ENCODE data around the gene VMAC. TPM values are rescaled to one million over a fixed set of nuclear protein-coding genes. Genes with fewer than 3 reads are reported as not detected.

Gene VMAC
- total RNA-seq, 2 experiments from 2014 or later = 15.6 to 17.5 TPM

DNA sequence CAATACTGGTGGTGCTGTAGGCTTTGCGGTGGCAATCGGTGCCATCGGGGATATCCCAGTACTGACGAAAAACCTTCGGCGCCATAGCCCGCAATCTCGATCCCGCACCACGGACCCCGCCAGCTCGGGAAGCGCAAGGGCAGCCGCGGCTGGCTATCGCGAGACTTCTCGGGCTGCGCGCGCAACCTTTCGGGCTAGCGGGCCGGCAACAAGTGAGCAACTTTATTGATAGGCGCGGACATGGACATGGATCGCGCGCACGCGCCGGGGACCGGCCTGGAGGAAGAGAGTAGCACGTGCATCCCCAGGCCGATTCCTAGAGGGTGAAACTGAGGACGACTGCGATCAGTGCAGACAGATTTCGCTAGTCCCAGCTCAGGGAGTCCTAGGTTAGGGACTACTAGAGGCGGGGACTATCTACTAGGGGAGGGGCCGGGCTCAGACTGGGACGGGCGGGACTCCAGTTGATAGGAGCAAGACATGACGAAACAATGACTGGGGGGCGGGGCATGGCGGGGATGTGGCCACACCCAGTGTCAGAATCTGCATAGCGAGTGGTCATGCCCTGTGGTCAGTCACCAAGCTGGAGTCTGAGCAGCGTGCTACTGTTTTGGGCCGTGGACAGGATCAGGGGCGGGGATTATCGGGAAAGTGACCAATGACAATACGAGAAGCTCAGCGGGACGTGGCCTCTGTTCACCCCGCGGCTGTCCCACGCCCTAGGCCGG is 884 bp upstream of the VMAC start, which contains the start of gene NDUFA11:
TSS of gene NDUFA11 (minus strand) at position 167 of the 728 bp plus-strand sequence. CDS start at position 85, 82 bp downstream.
- Mint-ChIP-seq H3K4me3 (peak within 1 kb of the TSS; percentile 96), H3K36me3 (peaks cover 10% of the 10 kb centered on the region), H3K9me3 (no peaks in the 10 kb centered on the region), H3K4me1 (peaks cover 21% of the 10 kb centered on the region), H3K27me3 (no peaks in the 10 kb centered on the region), H3K27ac (peak within 1 kb of the TSS; percentile 99)
- ATAC-seq (ENCODE audit: low read depth) (peak; percentile 44), DNase-seq (peak; percentile 99)
- POLR2A ChIA-PET = interaction anchor here (0.5 to 4.3 kb wide), 28 partner anchors 10 to 1896 kb away, joined by 3 to 72 read pairs (median 5); partner anchors contain the start of genes CAPS, CATSPERD, DUS3L and LONP1

DNA sequence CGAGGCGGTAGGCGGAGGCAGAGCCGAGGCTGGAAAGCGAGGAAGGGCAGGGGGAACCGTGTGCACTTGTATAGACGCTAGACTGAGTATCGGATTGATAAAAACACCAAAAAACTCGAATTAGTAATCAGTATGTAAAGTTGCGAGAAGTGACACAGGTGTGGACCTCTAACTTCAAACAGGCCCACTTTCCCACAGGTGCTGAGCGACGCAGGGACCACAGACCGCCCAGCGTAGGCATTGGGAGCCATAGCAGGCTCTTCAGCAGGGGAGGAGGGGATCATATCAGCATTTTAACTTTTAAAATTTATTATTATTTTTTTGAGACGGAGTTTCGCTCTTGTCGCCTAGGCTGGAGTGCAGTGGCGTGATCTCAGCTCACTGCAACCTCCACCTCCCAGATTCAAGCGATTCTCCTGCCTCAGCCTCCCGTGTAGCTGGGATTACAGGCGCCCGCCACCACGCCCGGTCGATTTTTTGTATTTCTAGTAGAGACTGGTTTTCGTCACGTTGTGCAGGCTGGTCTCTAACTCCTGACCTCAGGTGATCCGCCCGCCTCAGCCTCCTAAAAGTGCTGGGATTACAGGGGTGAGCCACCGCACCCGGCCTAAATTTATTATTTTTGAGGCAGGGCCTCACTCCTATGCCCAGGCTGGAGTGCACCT is 574 bp downstream of the VMAC start:
- peak overlapping the region; percentile 77 for H3K27ac Mint-ChIP-seq
- DNase-seq (no peak), ATAC-seq (ENCODE audit: low read depth) (no peak)
- H3K27me3 Mint-ChIP-seq = no peaks in the 10 kb centered on the region
- peaks cover 21% of the 10 kb centered on the region for H3K4me1 Mint-ChIP-seq
- POLR2A ChIA-PET = interaction anchor here (1.1 to 4.3 kb wide), 5 partner anchors 15 to 186 kb away, joined by 3 to 72 read pairs (median 7); partner anchors contain the start of genes CATSPERD and LONP1
- H3K9me3 Mint-ChIP-seq = no peaks in the 10 kb centered on the region
- H3K36me3 Mint-ChIP-seq = peaks cover 10% of the 10 kb centered on the region
- peak overlapping the region; percentile 96 for H3K4me3 Mint-ChIP-seq

DNA sequence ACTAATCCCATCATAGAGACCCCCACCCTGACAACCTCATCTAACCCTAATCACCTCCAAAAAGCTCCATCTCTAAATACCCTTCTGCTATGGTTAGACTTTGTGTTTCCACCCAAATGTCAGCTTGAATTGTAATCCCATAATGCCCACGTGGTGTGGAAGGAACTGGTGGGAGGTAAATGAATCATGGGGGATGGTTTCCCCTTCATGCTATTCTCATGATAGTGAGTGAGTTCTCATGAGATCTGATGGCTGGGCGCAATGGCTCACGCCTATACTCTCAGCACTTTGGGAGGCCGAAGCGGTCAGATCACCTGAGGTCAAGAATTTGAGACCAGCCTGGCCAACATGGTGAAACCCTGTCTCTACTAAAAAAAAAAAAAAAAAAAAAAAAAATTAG is 2.6 kb downstream of the VMAC start:
- no peak overlapping the region for H3K4me3 Mint-ChIP-seq
- H3K27me3 Mint-ChIP-seq = no peaks in the 10 kb centered on the region
- H3K36me3 Mint-ChIP-seq = peaks cover 7% of the 10 kb centered on the region
- ATAC-seq (ENCODE audit: low read depth) (no peak), DNase-seq (no peak)
- H3K9me3 Mint-ChIP-seq = no peaks in the 10 kb centered on the region
- H3K27ac Mint-ChIP-seq = peak overlapping the region; percentile 10
- POLR2A ChIA-PET = no interaction called here
- peaks cover 15% of the 10 kb centered on the region for H3K4me1 Mint-ChIP-seq

DNA sequence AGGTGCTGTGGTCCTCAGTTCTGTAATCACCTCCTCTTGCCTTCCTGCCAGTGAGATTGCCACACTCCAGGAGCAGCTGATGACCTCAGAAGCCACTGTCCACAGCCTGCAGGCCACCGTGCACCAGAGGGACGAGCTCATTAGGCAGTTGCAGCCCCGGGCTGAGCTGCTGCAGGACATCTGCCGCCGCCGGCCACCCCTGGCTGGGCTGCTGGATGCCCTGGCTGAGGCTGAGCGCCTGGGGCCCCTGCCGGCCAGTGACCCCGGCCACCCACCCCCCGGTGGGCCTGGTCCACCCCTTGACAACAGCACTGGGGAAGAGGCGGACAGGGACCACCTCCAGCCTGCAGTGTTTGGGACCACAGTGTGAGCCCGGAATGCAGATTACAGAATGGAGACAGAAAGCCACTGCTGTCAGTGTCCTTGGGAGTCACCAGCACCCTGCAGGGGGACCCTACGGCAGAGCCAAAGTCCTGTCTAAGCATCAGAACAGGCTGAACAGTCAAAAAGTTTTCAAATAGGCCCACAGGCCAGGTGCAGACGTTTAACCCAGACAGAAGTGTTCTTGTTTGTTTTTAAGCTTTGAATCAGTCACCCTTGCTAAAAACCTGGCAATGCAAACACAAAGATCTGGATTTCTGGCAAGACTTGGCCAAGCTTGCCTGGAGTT is 4.2 kb downstream of the VMAC start:
- H3K27me3 Mint-ChIP-seq = no peaks in the 10 kb centered on the region
- POLR2A ChIA-PET = no interaction called here
- no peak for DNase-seq
- no peak overlapping the region for H3K27ac Mint-ChIP-seq
- no peak overlapping the region for H3K4me3 Mint-ChIP-seq
- H3K9me3 Mint-ChIP-seq = no peaks in the 10 kb centered on the region
- no peak for ATAC-seq (ENCODE audit: low read depth)
- H3K4me1 Mint-ChIP-seq = peaks cover 9% of the 10 kb centered on the region
- H3K36me3 Mint-ChIP-seq = peaks cover 2% of the 10 kb centered on the region

DNA sequence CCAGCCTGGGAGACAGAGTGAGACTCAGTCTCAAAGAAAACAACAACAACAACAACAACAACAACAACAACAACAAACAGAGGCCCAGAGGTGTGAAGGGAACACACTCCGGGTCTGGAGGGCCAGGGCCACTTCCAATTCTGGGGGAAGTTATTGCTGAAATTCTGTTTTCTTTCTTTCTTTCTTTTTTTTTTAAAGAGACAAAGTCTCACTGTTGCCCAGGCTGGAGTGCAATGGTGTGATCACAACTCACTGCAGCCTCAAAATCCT is 5.9 kb downstream of the VMAC start:
- ATAC-seq (ENCODE audit: low read depth) = no peak
- no peak overlapping the region for H3K27ac Mint-ChIP-seq
- POLR2A ChIA-PET = no interaction called here

DNA sequence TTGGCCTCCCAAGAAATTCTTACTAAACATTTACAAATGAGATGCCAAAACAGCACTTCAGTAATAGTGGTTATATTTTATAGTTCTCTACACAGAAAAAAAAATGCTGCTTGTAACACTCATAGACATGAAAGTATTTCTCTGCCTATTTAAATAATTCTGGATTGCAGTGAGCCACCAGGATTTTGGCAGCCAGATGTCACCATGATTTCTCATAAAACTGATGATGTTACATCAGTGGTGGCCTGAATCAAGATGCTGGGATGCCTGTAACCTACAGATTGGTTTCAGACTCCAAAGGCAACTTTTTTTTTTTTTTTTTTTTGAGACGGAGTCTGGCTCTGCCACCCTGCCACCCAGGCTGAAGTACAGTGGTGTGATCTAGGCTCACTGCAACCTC is 6.7 kb downstream of the VMAC start:
- DNase-seq (no peak), ATAC-seq (ENCODE audit: low read depth) (no peak)
- Mint-ChIP-seq H3K27me3 (no peaks in the 10 kb centered on the region), H3K36me3 (peaks cover 1% of the 10 kb centered on the region), H3K9me3 (no peaks in the 10 kb centered on the region), H3K4me1 (peaks cover 6% of the 10 kb centered on the region), H3K27ac (no peak overlapping the region), H3K4me3 (no peak overlapping the region)
- POLR2A ChIA-PET = interaction anchor here (0.5 kb wide), 1 partner anchor 168 kb away, joined by 3 read pairs; no protein-coding TSS in a partner anchor

More for the DNA sequence above, 5.9 kb downstream of the VMAC start:
- Mint-ChIP-seq H3K36me3 (peaks cover 2% of the 10 kb centered on the region), H3K9me3 (no peaks in the 10 kb centered on the region), H3K4me3 (no peak overlapping the region), H3K27me3 (no peaks in the 10 kb centered on the region), H3K4me1 (peaks cover 9% of the 10 kb centered on the region)
- DNase-seq = no peak

DNA sequence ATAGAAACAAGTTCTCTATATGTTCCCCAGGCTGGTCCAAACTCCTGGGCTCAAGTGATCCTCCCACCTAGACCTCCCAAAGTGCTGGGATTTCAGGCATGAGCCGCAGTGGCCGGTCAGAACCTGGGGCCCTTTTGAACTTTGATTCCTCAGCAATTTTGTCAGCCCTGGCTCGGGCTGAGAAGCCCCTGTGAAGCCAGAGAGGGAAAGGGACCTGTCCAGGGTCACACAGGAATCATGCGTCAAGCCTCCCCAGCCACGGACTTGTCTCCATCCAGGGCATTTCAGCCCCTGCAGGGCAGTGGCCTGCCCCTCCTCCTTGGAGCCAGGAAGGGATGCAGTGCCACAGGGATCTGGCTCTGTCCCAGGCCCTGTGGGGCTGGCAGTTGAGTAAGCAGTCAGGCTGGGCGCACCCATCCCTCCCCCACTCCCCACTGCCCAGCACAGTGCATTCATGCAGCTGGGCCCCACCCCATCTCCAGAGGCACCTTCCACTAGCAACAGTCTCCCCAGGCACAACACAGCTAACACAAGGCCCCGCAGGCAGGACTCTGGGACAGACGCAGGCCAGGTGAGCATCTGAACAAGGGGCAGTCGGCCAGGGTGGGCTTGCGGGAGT is 9.2 kb downstream of the VMAC start, which contains the start of gene CAPS:
TSS of gene CAPS (plus strand) at position 516 of the 619 bp plus-strand sequence. CDS start 153 bp downstream, outside the sequence.
- ATAC-seq (ENCODE audit: low read depth) = no peak
- POLR2A ChIA-PET = interaction anchor here (0.7 to 1.0 kb wide), 3 partner anchors 10 to 86 kb away, joined by 3 read pairs; partner anchors contain the start of gene RANBP3

DNA sequence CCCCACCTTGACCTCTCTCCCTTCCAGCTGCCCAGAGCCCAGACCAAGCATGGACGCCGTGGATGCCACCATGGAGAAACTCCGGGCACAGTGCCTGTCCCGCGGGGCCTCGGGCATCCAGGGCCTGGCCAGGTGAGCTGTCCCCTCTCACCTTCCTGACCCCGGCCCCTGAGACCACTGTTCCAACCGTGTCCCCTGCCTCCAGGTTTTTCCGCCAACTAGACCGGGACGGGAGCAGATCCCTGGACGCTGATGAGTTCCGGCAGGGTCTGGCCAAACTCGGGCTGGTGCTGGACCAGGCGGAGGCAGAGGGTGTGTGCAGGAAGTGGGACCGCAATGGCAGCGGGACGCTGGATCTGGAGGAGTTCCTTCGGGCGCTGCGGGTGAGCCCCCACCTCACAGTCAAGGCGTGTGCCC is 9.7 kb downstream of the VMAC start:
- POLR2A ChIA-PET = interaction anchor here (0.9 to 1.0 kb wide), 2 partner anchors 10 to 87 kb away, joined by 3 read pairs; no protein-coding TSS in a partner anchor
- H3K27ac Mint-ChIP-seq = no peak overlapping the region

More for the DNA sequence above, 9.2 kb downstream of the VMAC start, which contains the start of gene CAPS:
- Mint-ChIP-seq H3K4me1 (no peaks in the 10 kb centered on the region), H3K9me3 (no peaks in the 10 kb centered on the region), H3K27ac (no peak within 1 kb of the TSS), H3K27me3 (no peaks in the 10 kb centered on the region), H3K36me3 (no peaks in the 10 kb centered on the region), H3K4me3 (no peak within 1 kb of the TSS)
- no peak for DNase-seq

DNA sequence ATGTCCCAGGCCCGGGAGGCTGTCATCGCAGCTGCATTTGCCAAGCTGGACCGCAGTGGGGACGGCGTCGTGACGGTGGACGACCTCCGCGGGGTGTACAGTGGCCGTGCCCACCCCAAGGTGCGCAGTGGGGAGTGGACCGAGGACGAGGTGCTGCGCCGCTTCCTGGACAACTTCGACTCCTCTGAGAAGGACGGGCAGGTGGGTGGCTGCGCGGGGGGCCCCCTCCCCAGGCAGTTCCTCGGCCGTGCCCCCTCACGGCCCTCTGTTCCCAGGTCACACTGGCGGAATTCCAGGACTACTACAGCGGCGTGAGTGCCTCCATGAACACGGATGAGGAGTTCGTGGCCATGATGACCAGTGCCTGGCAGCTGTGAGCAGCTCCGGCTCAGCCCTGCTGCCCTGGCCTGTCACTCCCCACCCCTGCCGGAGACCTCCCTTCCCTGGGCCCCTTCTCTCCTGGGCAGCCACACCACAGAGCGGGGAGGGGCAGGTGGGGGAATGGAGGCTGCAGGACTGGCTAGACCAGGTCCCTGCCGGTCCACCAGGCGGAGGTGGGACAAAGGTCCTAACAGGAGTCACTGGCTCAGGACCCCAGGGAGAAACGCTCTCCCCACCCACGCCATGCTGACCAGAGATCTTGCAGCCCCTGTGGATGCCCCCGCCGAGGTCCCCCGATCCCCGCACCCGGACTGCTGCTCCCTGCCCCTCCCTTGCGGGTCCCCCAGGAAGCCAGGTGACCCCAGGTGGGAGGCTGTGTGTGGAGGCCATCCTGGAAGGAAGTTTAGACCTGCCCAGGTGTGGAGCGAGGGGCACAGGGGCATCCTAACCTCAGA is 10.5 kb downstream of the VMAC start:
- H3K27ac Mint-ChIP-seq = no peak overlapping the region
- H3K36me3 Mint-ChIP-seq = no peaks in the 10 kb centered on the region
- no peaks in the 10 kb centered on the region for H3K4me1 Mint-ChIP-seq
- no peak overlapping the region for H3K4me3 Mint-ChIP-seq
- no peak for ATAC-seq (ENCODE audit: low read depth)
- POLR2A ChIA-PET = interaction anchor here (0.6 to 1.0 kb wide), 2 partner anchors 11 to 87 kb away, joined by 3 read pairs; partner anchors contain the start of gene VMAC
- no peak for DNase-seq
- H3K9me3 Mint-ChIP-seq = no peaks in the 10 kb centered on the region
- H3K27me3 Mint-ChIP-seq = no peaks in the 10 kb centered on the region

More for the DNA sequence above, 9.7 kb downstream of the VMAC start:
- Mint-ChIP-seq H3K27me3 (no peaks in the 10 kb centered on the region), H3K36me3 (no peaks in the 10 kb centered on the region), H3K4me3 (no peak overlapping the region), H3K4me1 (no peaks in the 10 kb centered on the region), H3K9me3 (no peaks in the 10 kb centered on the region)
- DNase-seq = no peak
- no peak for ATAC-seq (ENCODE audit: low read depth)

DNA sequence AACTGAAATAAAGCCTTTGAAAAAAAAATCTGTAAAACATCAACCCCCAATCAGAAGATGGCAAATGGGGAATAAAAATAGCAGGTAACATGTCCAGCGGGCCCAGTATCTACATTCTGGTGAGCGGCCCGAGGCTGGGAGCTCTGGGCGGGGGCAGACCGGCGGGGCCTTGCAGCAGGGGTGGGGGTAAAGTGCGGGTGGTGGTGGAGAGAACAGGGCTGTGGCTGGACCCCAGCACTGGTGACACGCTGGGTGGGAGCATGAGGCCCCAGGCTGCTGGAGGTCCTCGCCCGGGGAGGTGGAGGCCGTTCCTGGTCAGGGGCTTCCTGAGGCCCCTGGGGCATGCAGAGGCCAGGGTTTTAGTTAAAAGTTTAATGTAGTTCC is 11.1 kb downstream of the VMAC start:
- POLR2A ChIA-PET = no interaction called here

DNA sequence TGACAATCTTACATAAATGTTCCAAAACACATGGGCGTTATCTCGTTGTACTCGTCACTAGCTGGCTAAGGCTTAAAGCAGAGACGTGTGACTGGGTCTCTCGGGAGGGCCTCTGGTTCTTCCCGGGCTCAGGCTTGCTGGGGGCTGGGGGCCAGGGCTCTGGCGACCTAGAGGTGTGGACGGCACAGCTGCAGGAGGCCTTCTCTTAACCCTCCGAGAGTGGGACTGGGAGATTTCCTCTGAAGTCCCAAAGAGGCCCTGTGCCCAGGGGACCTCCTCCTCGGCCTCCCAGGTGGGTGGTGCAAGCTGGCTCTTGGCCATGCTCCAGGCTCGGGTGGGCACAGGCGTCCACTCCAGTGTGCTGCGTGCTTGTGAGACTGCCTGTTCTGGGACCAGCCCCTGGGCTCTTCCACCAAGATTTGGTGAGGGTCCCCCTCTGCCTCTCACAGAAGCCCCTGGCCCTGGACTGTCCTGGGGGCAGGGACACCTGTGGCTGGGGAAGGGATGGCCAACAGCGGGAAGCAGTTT is 11.6 kb downstream of the VMAC start:
- H3K9me3 Mint-ChIP-seq = no peaks in the 10 kb centered on the region
- POLR2A ChIA-PET = no interaction called here
- H3K4me1 Mint-ChIP-seq = no peaks in the 10 kb centered on the region
- no peak for ATAC-seq (ENCODE audit: low read depth)
- no peak overlapping the region for H3K4me3 Mint-ChIP-seq
- no peak for DNase-seq
- H3K36me3 Mint-ChIP-seq = no peaks in the 10 kb centered on the region
- no peak overlapping the region for H3K27ac Mint-ChIP-seq
- no peaks in the 10 kb centered on the region for H3K27me3 Mint-ChIP-seq

More for the DNA sequence above, 11.1 kb downstream of the VMAC start:
- Mint-ChIP-seq H3K4me1 (no peaks in the 10 kb centered on the region), H3K27me3 (no peaks in the 10 kb centered on the region), H3K4me3 (no peak overlapping the region), H3K27ac (no peak overlapping the region), H3K9me3 (no peaks in the 10 kb centered on the region), H3K36me3 (no peaks in the 10 kb centered on the region)
- ATAC-seq (ENCODE audit: low read depth) (no peak), DNase-seq (no peak)

DNA sequence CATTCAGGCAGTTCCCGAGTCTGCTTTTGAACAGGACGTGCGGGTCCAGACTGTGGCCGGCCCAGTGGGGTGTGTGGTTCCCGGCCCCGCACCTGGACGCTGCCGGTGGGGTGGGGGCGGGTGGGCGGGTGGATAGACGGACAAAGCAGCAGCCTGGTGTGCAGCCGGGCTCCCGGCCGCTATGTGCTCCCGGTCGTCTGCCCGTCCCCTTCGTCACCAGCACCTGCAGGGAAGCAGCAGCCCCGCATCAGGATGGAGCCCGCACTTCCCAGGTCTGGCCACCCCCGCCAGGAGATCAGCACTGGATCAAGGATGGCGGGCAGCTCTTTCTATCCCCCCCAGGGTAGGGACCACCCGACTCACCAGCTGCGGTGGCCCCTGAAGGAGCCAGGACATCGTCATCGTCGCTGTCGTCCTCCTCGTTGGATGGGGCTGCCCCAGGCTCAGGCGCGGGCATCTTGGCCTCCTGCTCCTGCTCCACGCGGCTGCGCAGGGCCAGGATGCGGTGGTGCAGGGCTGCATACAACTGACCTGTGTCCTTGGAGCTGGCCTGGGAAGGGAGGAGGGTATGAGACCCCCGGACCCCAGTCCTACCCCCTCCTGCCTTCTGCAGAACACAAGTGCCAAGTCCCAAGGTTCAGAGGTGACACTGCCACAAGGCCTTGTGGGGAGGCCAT is 12.9 kb downstream of the VMAC start:
- H3K9me3 Mint-ChIP-seq = no peaks in the 10 kb centered on the region
- peaks cover 4% of the 10 kb centered on the region for H3K4me1 Mint-ChIP-seq
- H3K27me3 Mint-ChIP-seq = no peaks in the 10 kb centered on the region
- H3K27ac Mint-ChIP-seq = no peak overlapping the region
- ATAC-seq (ENCODE audit: low read depth) (no peak), DNase-seq (no peak)
- H3K36me3 Mint-ChIP-seq = peaks cover 4% of the 10 kb centered on the region
- POLR2A ChIA-PET = no interaction called here
- no peak overlapping the region for H3K4me3 Mint-ChIP-seq
